ENCODE measurements around the gene TMPRSS9. TPM values are rescaled to one million over a fixed set of nuclear protein-coding genes. Genes with fewer than 3 reads are reported as not detected.

Gene TMPRSS9
- not detected in 2 replicates for total RNA-seq

DNA sequence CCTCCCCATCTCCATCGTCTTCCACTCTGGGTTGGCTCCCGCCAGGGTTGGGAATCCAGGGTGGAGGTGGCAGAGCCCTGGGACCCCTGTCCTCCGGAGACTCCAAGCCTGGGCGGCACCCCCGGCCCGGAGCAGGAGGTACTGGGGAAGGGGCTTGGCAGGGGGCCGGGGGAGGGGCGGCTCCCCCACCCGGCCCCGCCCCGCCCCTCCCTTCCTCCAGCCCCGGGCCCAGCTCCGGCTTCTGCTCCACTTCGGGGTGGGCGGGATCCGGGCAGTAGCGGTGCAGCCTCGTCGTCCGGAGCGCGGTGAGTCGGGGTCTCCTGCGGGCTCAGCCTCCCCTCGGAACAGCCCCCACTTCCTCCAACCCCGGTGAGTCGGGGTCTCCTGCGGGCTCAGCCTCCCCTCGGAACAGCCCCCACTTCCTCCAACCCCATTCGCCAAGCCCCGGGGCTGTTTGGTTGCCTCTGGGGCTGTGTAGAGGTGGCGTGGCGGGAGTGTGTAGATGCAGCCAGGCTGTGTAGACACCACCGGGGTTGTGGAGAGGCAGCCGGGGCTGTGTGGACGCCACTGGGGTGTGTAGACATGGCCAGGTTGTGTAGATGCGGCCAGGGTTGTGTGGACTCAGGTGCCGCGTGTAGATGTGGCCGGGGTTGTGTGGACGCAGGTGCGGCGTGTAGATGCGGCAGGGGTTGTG lies at the start of gene TMPRSS9:
TMPRSS9 (plus strand) TSS at position 274 of the 694 bp plus-strand sequence. CDS start 29,521 bp downstream, outside the sequence.

DNA sequence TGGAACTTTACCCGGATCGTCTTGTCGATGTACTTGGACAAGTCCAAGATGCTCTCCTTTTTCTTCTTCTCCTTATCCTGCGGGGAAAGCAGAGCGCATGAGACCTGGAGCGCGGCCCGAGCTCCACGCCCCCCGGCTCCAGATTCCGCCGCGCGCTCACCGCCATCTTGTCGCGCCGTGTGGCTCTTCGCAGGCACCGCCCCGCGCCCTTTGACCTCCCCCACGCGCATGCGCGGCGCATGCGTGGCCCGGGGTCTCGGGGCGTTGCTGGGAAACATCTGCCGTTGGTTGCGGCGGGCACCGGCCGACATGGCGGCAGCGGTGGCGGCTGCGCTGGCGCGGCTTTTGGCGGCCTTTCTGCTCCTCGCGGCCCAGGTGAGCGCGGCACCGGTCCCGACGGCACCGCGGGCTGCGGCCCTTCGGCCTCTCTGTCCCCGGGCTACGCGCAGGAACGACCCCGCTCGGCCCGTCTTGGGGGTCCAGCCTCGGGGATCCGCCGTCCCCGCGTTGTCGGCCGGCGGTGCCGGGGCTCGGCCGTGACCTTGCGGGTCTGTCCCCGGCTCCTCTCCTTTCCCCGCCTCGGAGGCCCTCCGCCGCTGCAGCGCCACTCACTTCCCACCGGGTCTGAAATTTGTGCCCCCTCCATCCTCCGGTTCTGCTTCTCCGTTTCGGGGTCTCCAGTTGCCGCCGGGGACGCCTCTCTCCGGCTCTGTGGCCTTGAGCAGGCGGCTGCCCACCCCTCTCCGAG lies 31.5 kb upstream of the TMPRSS9 start, which contains the start of the genes LSM7 and SPPL2B:
LSM7 (minus strand) TSS at position 186 of the 748 bp plus-strand sequence; CDS start at position 166, 20 bp downstream.
SPPL2B (plus strand) TSS at position 284 of the 748 bp plus-strand sequence; CDS start at position 310, 26 bp downstream.

DNA sequence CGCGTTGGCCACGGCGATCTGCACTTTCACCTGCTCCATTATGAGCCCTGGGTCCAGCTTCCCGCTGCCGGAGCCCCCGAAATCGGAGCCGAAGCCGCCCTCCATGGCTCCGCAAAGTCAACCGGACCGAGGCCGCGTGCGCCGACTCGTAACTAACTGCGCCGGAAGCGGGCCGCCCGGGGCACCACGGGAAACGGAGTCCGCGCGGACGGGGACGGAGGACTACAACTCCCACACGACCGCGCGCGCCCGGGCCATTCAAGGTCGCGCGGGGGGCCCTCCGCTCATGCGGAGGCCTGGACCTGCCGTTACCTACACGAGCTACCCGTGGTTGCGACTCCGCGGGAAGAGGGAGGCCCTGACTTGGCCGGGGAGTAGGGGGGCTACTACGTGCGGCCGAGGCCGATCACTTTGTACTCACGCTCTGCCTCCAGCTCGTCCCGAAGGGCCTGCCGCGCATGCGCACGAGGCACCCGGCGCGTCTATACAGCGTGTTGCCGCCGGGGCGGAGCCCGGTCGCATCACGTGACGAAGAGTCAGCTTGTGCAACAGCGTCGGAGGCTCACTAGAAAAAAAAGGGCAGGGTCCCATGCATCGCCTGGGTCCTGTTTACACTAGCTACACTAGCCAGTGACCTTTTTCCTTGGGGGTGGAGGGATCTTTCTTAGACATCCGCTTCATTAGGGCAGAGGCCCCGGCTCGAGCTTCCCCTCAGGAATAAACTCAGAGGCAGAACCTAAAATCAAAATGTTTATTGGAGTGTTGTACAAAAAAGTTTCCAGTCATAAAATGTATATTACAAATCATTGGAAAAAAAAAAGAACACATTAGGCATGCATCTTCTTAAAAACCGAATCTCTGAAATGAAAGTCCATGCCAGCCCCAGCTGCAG lies 67.6 kb downstream of the TMPRSS9 start, which contains the start of gene TIMM13:
TIMM13 (minus strand) TSS at position 158 of the 892 bp plus-strand sequence; CDS start at position 105, 53 bp downstream.

Other genes starting within 250 kb of the TMPRSS9 start
- gene AP3D1, start 208.7 kb upstream of the TMPRSS9 start, total RNA-seq: 70.8 and 93.7 TPM in 2 replicates
- 2.7 and 3.0 TPM in 2 replicates for gene DOT1L, start 196.3 kb upstream of the TMPRSS9 start, total RNA-seq
- 37.3 and 41.0 TPM in 2 replicates for gene PLEKHJ1, start 123.9 kb upstream of the TMPRSS9 start, total RNA-seq
- gene SF3A2, start 123.4 kb upstream of the TMPRSS9 start, total RNA-seq: 21.3 and 23.7 TPM in 2 replicates
- 0.28 and 0.46 TPM in 2 replicates for gene AMH, start 110.9 kb upstream of the TMPRSS9 start, total RNA-seq
- 0.37 TPM in 1 of 2 replicates, not detected in the other for gene JSRP1, start 103.8 kb upstream of the TMPRSS9 start, total RNA-seq
- gene PEAK3, start 78.1 kb upstream of the TMPRSS9 start, total RNA-seq: not detected in 2 replicates
- gene LINGO3, start 52.1 kb upstream of the TMPRSS9 start, total RNA-seq: under 0.01 TPM in 1 of 2 replicates, not detected in the other
- 98.0 and 104 TPM in 2 replicates for gene LSM7, start 31.7 kb upstream of the TMPRSS9 start, total RNA-seq
- 25.0 and 38.2 TPM in 2 replicates for gene SPPL2B, start 31.6 kb upstream of the TMPRSS9 start, total RNA-seq
- 31.7 and 38.4 TPM in 2 replicates for gene TIMM13, start 67.3 kb downstream of the TMPRSS9 start, total RNA-seq
- 38.4 and 46.4 TPM in 2 replicates for gene LMNB2, start 96.7 kb downstream of the TMPRSS9 start, total RNA-seq
- gene GADD45B, start 115.9 kb downstream of the TMPRSS9 start, total RNA-seq: 20.1 and 24.9 TPM in 2 replicates

Data from smooth muscle cell of bladder (primary cell).